GM11168 (cell line): Measurements from ENCODE around the gene ALDH4A1.

ENCODE experiments used
- in situ Hi-C: fragments of 300-500 bp; cut with MboI; formaldehyde crosslinking; loops from one replicate; pipeline ENCODE4 v1.12.0; 2022; ENCODE audit warnings: low sequenced_read_pairs; ENCODE audit not compliant: unreplicated experiment

Gene ALDH4A1, protein sequence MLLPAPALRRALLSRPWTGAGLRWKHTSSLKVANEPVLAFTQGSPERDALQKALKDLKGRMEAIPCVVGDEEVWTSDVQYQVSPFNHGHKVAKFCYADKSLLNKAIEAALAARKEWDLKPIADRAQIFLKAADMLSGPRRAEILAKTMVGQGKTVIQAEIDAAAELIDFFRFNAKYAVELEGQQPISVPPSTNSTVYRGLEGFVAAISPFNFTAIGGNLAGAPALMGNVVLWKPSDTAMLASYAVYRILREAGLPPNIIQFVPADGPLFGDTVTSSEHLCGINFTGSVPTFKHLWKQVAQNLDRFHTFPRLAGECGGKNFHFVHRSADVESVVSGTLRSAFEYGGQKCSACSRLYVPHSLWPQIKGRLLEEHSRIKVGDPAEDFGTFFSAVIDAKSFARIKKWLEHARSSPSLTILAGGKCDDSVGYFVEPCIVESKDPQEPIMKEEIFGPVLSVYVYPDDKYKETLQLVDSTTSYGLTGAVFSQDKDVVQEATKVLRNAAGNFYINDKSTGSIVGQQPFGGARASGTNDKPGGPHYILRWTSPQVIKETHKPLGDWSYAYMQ

DNA sequence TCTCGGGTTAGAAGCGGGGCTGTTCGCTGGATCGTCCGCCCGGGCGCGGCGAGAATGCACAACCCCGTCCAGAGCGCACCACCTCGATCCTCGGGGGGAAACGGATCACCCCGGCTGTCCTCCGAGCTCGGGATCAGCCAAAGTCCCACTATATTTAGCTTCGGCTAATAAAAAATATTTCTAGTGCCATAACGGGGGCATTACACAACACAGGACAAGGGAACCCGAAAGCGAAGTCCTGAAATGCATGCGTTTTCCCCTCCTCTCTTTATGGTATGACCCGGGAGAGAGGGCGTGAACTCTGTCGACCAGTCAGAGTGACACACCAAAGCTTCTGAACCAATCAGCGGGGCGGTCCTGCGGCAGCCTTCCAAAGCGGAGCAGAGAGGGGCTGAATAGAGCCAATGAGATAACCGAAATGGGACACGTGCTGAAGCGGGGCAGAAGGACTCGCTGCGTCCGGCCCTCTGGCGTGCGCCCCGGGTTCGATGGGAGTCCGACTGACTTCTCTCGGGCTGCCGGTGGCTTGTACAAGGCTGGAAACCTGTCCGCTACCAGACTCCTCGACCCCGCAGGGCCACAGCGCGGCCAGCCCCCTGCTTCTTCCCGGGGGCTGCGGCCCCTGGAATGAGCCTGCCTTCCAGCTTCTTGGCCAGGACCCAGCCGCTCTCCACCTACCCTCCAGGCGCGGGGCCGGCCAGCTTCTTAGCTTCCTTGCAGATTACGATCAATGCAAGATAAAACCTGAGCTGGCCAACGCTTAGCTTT lies at the start of gene ALDH4A1:
ALDH4A1 (minus strand) TSS at position 33 of the 768 bp plus-strand sequence; CDS start at position 1, 32 bp downstream.
- in situ Hi-C loops = loop anchor here (25.0 kb wide), 1 partner anchor 210 kb away; no protein-coding TSS in a partner anchor

DNA sequence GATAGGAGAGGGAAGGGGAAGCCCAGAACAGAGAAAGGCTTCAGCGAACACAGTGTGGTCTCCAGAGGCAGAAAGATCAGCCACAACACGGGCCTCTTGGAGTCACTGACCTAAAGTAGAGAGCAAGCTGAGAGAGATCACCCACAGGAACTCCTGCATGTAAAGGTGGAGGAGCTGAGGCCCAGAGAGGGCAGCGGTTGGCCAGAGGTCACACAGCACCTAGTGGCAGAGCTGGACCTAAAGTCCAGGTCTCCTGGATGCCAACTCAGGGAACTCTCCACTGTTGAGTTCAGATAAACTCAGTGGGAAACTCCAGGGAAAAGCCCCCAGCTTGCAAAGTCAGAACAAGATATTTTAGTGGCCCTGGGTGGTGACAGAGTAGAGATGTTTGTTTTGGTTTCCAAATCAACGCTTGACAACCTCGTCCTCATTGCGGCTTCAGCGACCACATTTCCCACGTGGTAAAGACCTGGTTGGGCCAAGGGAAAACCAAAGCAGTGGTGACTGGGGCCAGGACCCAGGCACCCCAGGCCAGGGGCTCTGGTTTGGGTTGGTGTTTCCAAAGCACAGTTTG lies 49.5 kb upstream of the ALDH4A1 start:
- in situ Hi-C loops = loop anchor here (5.0 kb wide), 1 partner anchor 45 kb away; no protein-coding TSS in a partner anchor

DNA sequence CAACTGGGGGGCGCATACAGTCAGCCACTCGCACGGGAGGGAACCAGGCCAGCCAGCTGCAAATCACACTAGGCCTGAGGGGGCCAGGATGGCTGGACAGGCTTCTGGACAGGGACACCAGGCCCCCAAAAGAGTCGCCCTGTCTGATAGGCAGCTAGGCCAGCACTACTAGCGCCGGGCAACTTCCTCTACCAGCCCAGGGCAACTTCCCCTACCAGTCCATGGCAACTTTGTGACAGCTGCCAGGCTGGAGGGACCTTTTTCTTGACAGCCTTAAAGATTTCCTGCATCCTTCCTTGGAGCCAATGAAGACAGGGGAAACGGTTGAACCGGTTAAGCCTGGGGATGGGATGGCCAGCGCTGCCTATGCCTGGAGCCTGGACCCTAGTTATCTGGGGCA lies 49.1 kb upstream of the ALDH4A1 start:
- in situ Hi-C loops = loop anchor here (5.0 kb wide), 1 partner anchor 44 kb away; no protein-coding TSS in a partner anchor

DNA sequence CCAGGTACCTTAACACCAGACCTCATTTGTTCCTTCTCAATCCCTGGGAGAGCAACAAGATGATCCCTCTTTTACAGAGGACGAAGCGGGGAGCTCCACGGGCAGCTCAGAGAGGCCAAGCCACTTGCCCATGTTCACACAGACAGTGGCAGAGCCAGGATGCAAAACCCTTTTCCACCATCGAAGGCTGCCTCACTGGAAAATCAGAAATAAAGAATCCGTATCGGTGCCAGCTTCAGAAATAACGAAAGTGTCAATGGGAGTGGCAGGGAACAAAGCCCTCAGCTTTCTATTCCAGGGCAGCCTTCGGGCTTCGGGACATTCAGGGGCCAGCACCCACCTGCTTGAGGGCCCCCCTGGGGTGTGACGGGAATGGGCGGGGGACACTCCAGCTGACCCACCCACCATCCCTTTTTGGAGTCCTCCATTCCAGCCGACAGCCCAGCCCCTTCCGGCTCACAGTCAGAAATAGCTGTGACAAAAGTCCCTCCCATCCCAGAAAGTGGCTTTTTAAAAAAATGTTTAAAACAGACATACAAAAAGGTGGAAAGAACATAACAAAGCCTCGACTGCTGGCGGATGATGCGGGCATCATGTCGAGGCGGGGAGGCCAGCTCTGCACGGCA lies 48.2 kb upstream of the ALDH4A1 start:
- in situ Hi-C loops = loop anchor here (5.0 kb wide), 1 partner anchor 43 kb away; no protein-coding TSS in a partner anchor

DNA sequence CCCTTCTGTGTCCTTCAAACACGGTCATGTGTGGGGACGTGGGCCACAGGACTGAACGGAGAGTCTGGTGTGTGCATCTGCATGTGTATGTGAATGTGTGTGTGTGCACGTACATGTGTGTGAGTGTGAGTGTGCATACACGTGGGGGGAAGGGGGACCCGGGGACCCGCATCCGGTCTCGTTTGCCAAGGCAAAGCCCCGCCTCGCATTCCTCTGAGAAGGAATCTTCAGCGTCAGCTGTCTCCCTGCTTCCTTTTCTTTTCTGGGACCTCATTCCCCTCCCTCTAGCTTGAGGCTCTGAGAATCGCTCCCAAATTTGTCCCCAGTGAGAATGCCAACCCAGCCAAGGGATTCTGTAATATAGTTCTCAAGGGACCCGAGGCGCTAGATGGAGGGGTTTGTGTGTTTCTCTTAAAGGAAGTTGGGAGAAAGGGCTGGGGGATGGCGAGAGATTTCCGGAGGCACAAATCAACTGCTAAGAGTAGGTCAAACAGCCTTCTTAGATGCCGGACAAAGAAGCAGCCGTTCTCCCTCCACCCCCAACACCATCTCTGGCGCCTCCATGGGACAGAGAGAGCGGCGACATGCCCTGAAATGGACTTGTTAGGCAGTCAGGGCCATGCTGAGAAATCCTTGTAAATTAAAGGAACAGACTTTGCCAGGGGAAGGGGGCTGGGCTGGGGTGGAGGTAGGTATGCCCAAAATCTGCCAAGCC lies 47.5 kb upstream of the ALDH4A1 start:
- in situ Hi-C loops = loop anchor here (5.0 kb wide), 1 partner anchor 43 kb away; no protein-coding TSS in a partner anchor

DNA sequence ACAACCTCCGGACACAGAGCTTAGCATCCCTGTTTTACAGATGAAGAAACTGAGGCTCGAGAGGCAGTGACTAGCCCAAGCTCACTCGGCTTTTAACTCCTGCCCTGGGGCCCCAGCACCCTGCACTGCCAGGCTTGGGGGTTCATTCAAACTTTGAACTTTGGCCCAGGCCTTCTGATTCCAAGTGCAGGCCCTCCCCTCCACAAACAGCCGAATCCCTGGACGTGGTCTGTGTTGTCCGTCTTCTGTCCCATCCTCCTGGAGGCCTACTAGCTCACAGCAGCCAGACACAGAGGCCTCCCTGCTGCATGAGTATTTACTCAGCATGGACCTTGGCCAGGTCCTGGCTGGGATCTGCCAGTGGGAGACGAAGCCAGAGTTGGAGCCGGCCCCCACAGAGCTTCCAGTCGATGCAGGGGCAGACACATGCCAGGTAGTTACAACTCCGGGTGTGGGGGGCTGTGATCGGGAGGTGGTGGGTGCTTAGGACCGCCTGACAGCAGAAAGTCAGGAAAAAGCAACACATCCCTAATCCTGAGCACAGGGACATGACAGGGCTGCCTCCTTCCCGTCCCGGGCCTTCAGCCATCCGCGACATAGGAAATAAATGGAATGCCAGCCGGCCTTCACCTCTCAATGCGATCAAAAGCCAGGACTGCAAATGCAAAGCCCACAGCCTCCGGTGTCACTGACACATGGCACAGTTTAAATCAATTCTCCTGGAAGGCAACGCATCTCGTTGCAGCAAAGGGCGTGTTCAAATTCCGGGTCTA lies 46.7 kb upstream of the ALDH4A1 start:
- in situ Hi-C loops = no loop called here

DNA sequence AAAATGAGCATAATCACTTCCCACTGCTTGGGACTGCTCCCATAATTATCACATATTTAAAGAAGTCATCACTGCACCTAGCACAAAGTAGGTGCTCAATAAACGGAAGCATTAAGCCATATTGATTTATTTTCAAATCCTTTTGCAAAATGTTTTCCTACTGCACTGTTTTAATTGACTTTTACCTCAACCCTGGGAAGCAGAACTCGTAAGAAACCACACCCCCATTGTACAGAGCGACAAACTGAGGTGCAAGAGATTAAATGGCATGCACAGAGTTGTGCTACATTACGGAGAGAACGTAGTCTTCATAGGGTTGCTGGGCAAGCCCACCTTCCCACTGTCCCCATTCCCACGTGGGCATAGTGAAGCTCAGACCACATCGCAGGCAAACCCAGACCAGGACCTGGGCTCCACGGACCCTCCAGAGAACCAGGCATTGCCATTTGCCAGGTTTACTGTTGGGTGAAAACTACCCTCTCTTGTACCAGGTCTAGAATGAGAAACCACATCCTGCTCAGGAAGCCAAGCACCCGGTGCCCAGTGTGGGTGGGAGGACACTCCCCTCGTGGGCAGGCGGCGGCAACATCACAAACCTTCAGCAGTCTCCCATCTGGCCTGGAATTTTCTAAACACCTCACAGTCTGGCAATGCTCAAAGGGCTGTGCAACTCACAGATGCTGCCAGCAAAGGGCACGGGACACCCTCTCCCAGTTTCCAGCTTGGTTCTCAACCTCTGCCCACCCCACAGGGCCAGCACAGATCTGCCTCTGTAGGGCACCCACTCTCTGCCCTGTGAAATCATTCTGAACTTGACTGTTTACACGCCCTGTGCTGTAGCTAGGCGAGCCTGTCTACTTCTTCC lies 45.9 kb upstream of the ALDH4A1 start:
- in situ Hi-C loops = no loop called here

DNA sequence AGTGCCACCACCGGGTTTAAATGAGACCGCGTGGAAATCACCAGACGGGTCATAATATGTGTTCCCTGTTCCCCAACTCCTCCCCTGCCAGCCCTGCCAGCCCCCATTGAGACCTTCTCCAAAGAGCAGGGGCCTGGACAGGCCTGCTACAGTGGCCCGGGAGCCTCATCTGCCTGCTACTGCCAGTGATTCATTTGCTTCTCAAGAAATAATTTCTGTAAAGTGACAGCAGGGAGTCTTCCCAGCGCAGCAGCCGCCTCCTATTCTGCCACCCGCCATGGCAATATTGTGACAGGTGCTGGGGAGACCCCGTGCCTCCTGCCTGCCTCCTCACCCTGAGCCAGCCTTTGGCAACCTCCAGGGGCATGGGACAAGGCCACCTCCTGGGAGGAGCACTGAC lies 45.2 kb upstream of the ALDH4A1 start:
- in situ Hi-C loops = no loop called here

DNA sequence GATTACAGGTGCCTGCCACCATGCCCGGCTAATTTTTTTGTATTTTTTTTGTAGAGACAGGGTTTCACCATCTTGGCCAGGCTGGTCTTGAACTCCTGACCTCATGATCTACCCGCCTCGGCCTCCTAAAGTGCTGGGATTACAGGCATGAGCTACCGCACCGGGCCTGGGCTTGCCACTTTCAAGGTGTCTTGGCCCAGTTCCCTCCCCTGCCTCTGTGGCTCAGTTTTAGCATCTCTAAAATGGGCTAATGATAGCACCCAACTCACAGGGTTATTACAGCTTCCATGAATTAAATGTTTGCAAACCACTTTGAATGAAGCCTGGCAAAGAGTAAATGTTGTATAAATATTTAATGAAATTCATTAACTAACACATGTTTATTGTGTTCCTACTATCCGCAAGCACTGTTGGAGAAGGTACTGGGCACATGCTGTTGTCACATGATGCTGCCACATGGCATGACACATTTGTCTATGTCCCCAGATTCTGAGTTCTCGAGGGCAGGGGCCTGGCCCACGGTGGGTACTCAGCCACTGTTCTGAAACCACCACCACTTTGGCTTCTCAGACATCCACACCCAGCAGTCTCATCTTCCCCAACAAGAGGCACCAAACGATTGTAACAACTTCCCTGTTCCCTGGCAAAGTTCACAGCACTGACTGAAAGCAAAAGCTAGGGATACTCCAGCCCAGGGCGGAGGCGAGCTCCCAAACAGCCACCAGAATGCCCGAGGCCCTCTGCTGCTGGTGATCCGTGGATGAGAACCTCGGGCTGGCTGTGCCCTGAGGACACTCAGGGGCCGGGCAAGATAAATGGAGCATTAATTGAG lies 44.4 kb upstream of the ALDH4A1 start:
- in situ Hi-C loops = no loop called here

DNA sequence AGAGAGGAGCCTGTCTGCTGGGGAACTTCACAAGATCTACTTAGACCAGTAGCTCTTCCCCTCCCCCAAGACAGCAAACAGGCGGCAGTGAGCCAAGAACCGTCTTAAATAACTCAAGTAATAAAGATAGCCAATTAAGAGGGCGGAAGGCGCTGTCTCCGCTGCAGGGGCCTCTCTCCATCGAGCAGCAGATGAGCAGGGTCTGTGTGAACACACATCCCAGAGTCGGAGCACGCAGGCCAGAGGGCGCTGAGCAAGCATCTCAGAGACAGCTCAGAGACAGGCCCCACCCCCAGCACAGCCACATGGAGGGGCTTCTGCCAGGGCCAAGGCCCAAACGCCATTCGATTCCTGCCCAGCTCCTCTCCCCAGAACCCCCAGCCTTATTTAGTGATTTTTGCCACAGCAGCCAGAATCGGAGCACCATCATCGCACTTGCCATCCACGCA lies 43.1 kb upstream of the ALDH4A1 start:
- in situ Hi-C loops = no loop called here

DNA sequence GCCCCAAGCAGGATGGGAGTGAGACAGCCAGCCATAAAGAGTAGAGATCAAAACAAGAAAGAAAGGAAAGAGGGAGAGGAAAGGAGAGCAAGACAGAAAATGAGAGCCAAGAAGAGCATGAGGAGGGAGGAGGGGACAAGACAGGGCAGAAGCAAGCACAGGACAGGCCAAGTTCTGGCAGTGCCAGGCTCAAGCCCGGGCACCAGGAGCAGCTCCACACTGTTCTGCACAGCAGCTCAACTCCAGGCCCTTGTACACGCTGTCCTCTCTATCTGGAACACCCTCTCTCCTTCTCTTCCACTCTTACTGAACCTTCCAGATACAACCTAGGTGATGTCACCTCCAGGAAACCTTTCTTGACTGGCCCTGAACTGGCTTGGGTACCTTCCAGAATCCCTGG lies 42.5 kb upstream of the ALDH4A1 start:
- in situ Hi-C loops = no loop called here

DNA sequence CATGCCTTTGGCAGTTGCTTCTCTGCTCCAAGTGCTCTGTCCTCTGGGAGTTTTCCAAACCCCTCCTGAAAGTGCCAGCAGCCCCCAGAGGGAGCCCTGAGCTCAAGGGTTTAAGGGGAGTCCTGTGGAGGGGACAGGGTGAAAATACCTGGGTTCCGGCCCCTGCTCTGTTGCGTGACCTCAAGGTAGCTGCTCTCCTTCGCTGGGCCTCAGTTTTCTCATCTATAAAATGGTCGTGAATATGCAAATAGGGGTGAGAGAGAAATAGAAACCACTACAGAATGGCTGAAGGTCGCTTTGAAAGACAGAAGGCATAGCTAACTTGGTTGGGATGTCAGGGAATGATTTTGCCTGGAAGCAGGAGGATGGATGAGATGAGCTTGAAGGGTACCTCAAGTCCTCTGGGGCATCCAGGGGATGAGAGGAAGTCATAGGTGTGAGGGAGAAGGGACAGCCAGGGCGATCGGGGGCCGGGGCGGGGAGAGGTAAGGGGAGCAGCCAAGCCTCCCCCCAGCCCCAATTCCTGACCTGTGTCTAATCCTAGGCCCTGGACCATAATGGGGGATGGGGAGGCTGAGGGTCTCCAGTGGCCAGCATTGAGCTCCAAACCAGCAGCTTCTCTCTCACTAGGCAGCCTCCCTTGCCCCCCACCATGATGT lies 41.7 kb upstream of the ALDH4A1 start:
- in situ Hi-C loops = no loop called here

DNA sequence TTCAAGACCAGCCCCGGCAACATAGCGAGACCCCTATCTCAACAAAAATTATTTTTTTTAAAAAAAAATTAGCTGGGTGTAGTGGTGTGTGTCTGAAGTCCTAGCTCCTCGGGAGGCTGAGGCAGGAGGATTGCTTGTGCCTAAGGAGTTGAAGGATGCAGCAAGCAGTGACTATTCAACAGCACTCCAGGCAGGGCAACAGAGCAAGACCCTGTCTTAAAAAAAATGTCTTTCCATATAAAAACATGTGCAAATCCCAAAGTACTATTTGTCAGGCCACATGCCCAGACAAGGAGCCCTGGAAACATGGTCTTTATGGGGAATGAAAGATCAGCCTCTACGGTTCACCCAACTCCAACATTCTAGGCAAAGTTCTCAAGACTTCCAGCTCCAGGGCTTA lies 40.8 kb upstream of the ALDH4A1 start:
- in situ Hi-C loops = no loop called here

DNA sequence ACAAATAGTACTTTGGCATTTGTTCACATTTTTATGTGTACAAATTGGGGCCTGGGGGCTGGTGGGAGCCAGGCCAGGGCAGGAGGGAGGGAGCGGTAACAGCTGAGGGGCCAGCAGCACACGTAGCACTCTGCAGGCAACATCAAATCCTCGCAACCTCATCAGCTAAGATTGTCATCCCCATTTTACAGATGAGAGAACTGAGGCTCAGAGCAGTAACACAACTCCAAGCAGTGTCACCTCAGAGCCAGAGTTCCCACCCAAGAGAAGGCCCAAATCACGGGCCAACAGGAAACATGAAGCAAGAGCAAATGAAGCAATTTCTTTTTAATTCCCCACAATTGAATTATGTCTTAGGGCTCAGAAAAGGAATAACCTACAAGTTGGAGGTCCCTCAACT lies 40.0 kb upstream of the ALDH4A1 start:
- in situ Hi-C loops = no loop called here

DNA sequence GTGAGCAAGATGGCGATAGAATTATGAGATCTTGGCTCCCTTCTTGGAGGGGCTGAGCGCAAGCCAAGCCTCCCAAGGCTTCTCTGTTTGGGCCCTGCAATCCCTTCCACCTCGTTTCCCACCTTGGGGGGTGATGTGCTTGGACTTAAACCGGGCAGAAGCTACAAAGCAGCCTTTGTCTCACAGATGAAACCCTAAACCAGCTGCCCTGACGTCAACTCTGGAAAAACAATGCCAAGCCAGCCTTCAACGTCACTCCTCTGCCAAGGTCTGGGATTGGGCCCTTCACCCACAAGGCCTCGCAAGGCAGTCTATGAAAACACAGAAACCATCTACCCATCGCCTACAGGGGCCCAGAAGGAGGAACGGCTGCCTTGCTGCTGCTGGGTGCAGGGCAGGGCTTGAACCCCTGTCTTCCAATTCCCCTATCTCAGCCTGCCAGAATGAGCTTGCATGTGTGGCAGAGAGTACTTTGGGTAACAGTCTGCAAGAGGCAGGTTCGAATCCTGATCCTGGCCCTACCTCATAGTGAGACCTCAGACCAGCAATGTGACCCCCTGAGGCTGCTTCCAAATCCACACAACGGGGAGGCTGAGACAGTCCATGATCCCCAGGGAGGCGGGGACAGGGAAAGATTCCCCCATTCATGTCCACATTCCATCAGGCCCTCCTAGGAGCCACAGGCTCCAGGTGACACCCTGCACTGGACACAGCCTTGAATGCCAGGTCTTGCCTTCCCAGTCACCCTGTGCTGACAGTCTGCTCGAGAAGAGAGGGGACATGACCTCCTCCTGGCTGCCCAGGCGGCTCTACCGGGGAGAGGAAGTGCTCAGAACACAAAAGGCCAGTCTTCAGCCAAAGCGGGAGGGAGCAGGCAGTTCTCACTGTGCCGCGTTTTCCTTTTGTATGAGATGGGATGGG lies 39.1 kb upstream of the ALDH4A1 start:
- in situ Hi-C loops = no loop called here
